VCaP (cell line): ENCODE results near the gene CELSR1.

Experiments
- H3K27ac ChIP-seq: fragments of 450-650 bp; 2 replicates; pipeline ENCODE4 v1.5.1; 2017
- TF ChIP-seq, protein P1 (sequence below): fragments of 450-650 bp; conservative IDR thresholded peaks from 2 replicates; pipeline ENCODE4 v1.5.1; 2017; ENCODE audit warnings: mild to moderate bottlenecking, moderate library complexity

CELSR1 gene

DNA sequence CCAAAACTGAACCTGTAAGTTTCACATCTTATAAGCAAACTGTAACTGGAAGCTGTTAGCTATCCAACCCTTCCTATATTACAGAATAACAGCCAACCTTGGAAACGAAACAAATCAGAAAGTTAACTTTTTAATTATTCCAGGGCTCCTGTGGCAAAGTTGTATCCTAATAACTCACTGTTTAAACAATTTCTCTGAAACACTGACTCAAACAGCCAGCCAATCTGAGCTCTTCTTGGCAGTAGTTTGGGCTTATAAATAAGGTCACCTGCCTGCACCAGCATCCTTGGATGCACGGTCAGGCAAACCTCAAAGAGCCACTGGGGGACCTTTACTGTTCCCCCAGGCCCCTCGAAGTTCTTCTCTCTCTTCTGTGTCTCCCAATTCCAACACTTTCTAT lies 5.0 kb downstream of the CELSR1 start:
- H3K27ac ChIP-seq, result no peak overlapping the region
- TF ChIP-seq, protein P1, sequence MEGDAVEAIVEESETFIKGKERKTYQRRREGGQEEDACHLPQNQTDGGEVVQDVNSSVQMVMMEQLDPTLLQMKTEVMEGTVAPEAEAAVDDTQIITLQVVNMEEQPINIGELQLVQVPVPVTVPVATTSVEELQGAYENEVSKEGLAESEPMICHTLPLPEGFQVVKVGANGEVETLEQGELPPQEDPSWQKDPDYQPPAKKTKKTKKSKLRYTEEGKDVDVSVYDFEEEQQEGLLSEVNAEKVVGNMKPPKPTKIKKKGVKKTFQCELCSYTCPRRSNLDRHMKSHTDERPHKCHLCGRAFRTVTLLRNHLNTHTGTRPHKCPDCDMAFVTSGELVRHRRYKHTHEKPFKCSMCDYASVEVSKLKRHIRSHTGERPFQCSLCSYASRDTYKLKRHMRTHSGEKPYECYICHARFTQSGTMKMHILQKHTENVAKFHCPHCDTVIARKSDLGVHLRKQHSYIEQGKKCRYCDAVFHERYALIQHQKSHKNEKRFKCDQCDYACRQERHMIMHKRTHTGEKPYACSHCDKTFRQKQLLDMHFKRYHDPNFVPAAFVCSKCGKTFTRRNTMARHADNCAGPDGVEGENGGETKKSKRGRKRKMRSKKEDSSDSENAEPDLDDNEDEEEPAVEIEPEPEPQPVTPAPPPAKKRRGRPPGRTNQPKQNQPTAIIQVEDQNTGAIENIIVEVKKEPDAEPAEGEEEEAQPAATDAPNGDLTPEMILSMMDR, result no peak

DNA sequence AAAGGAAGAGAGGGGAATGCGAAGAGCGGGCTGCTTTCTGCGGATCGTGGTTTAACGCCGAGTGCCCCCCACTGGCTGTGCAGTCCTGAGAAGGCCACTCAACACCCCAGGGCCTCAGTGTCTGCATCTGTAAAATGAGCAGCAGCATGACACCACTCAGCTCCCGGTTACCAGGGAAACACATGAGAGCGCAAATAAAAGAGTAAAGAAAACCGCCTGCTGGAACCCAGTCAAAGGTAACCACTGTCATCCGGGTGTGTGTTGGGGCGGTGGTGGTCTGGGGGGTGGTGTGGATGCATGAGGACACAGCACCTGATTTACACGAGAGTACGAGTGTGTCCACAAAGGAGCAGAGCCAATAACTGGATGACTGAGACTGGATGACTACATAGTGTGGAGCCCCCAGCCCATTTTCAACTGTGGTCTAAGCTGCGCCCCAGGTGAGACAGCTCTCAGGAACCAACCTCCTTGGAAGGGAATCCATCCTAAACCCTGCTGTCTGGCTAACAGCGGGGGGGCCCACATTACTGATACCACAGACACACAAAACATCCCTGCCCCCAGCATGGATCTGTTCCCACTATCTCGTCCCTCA lies 5.7 kb downstream of the CELSR1 start:
- TF ChIP-seq, protein P1, result no peak
- no peak overlapping the region for H3K27ac ChIP-seq

- no peak overlapping the region for H3K27ac ChIP-seq
- TF ChIP-seq, protein P1, result no peak
Observed at GRCh38 chr22:46528121-46528610, 9.3 kb downstream of the CELSR1 start.

DNA sequence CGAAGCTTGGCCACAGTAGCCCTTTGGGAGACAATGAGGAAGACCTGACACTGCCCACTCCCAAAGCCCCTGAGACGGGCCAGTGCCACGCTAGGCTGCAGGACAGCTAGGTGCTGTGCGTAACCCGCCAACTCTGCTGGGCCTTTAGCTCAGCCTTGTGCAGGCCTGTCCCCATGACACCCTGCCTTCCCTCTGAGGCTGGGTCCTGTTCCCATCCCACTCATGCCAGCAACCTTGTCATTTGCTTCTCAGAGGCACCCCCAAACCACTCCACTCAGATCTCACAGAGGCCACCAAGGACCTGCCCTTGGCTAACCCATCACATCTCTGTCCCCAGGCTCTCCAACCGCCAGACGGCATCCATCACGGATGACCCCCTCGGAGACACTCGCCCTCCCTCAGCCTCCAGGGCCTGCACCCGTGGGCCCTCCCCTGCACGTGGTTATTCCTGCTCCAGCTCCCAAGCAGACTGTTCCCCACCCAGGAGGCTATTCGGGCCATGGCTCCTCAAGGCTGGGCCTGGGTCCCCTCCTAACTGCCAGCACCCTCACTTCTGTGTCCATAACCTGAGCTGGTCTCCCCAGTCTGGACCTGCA lies 11.1 kb downstream of the CELSR1 start:
- peak overlapping the region; percentile 56 for H3K27ac ChIP-seq
- TF ChIP-seq, protein P1, result no peak

DNA sequence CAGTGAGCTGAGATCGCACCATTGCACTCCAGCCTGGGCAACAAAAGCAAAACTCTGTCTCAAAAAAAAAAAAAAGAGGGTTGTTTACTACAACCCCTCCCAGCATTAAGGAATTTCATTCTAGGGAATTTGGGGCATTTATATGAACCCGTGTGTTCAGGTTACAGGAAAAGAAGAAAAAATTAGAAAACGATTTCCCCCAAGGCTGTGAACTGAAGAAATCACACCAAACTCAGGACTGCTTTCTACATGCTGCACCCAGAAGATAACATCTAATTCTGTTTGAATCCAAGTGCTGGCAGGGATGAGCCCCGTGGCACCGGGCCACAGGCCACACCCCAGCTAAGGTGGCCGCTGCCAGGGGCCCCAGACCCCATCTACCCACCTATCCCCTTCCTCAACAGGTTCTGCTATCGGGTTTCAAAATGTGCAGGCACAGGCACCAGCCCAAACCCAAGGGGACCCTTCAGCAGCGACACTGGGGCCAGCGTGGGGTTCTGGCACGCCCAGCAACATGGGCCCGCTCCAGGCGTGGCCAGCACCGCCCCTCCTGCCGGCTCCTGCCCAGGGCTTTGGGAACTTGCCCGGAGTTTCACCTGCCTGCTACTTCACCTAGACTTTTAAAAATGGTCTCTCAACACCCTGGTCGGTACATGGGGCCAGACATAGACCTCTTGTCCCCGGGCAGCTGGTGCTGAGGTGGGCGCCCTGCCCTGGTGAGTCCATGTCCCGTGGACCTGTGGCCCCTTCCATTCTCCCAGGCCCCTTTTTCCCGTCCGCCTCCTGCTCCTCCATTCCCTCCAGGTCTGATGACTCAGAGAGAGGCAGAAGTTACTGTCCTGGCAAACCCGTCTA lies 11.8 kb downstream of the CELSR1 start:
- peak overlapping the region; percentile 56 for H3K27ac ChIP-seq
- TF ChIP-seq, protein P1, result no peak

GRCh38 chr22:46524203-46524740 lies 13.1 kb downstream of the CELSR1 start:
- TF ChIP-seq, protein P1, result no peak
- H3K27ac ChIP-seq, result no peak overlapping the region

DNA sequence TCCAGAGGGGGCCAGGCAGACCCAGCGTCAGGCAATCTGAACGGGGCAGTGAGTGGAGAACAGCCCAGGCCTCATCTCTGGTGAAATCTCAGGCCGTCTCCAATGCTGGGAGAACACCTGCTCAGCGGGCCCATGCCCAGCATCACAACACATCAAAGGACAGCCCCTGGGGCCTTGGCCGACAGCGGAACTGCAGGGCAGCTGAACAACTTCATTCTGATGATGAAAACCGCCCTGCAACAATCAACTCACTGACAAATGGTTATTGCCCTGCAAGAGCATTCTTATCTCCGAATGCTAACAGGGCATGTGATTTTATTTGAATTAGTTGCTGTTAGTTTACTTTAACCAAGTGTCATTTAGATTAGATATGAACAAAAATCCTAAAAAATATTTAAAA lies 14.6 kb downstream of the CELSR1 start:
- no peak overlapping the region for H3K27ac ChIP-seq
- TF ChIP-seq, protein P1, result no peak
